ENCODE data around the gene MSANTD2. TPM values are rescaled to one million over a fixed set of nuclear protein-coding genes. Genes with fewer than 3 reads are reported as not detected.

Gene MSANTD2
- total RNA-seq, 1 donor from 2014 or later: 9.8 TPM

GRCh38 chr11:124745270-124745834 is 54.9 kb downstream of the MSANTD2 start:
- peak overlapping the region; percentile 48 to 55 for H3K4me3 ChIP-seq

DNA sequence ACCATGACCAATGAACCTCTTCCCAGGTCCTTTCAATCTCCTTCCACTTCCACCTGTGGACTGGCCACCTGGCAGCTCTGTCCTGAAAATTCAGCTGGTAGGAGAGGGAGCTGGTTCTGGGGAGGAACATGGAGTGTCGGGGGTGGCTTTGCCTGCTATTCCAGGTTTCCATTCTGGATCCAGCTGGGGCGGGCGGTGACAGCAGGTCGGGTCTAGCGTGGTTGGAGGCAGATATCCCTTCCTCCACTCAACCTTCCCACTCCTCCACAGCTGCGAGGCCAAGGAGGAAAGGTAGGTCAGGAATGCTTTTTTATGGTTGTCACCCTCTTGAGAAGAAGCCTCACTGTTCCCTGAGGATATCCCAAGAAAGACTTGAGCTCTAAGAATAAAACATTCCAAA is 57.2 kb downstream of the MSANTD2 start:
- peaks cover 42% of the 10 kb centered on the region for H3K4me1 ChIP-seq
- intact Hi-C loops (cut with DNase I): no loop called here
- TF ChIP-seq POLR2AphosphoS5 (IDR thresholded peaks at IDR 0.05; ENCODE audit: insufficient read depth in 1 of 2, low read depth in 1 of 2): no peak
- TF ChIP-seq, protein P1, sequence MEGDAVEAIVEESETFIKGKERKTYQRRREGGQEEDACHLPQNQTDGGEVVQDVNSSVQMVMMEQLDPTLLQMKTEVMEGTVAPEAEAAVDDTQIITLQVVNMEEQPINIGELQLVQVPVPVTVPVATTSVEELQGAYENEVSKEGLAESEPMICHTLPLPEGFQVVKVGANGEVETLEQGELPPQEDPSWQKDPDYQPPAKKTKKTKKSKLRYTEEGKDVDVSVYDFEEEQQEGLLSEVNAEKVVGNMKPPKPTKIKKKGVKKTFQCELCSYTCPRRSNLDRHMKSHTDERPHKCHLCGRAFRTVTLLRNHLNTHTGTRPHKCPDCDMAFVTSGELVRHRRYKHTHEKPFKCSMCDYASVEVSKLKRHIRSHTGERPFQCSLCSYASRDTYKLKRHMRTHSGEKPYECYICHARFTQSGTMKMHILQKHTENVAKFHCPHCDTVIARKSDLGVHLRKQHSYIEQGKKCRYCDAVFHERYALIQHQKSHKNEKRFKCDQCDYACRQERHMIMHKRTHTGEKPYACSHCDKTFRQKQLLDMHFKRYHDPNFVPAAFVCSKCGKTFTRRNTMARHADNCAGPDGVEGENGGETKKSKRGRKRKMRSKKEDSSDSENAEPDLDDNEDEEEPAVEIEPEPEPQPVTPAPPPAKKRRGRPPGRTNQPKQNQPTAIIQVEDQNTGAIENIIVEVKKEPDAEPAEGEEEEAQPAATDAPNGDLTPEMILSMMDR (IDR thresholded peaks at IDR 0.05): no peak
- TF ChIP-seq POLR2A (IDR thresholded peaks at IDR 0.05): no peak
- H3K9me3 ChIP-seq: no peaks in the 10 kb centered on the region
- H3K4me3 ChIP-seq: no peak overlapping the region
- H3K27ac ChIP-seq: no peak overlapping the region
- no peaks in the 10 kb centered on the region for H3K27me3 ChIP-seq
- DNase-seq (ENCODE audit: extremely low spot score in 2 of 2): no peak
- no peaks in the 10 kb centered on the region for H3K36me3 ChIP-seq

More at GRCh38 chr11:124745270-124745834, 54.9 kb downstream of the MSANTD2 start:
- no peaks in the 10 kb centered on the region for H3K36me3 ChIP-seq
- H3K9me3 ChIP-seq: no peaks in the 10 kb centered on the region
- no peaks in the 10 kb centered on the region for H3K27me3 ChIP-seq
- H3K4me1 ChIP-seq: peaks cover 29% of the 10 kb centered on the region
- no peak overlapping the region for H3K27ac ChIP-seq
- no peak for DNase-seq (ENCODE audit: extremely low spot score in 2 of 2)
- intact Hi-C loops (cut with DNase I): loop anchor here (5.0 kb wide), 1 partner anchor 73 kb away; the partner anchor contains the start of genes SIAE and SPA17
- TF ChIP-seq POLR2A (IDR thresholded peaks at IDR 0.05): no peak
- TF ChIP-seq, protein P1 (IDR thresholded peaks at IDR 0.05): no peak
- TF ChIP-seq POLR2AphosphoS5 (IDR thresholded peaks at IDR 0.05; ENCODE audit: insufficient read depth in 1 of 2, low read depth in 1 of 2): no peak

- no peak for DNase-seq (ENCODE audit: extremely low spot score in 2 of 2)
- H3K4me1 ChIP-seq: peaks cover 42% of the 10 kb centered on the region
- no peaks in the 10 kb centered on the region for H3K36me3 ChIP-seq
- no peak overlapping the region for H3K4me3 ChIP-seq
- H3K9me3 ChIP-seq: no peaks in the 10 kb centered on the region
- no peaks in the 10 kb centered on the region for H3K27me3 ChIP-seq
- no peak overlapping the region for H3K27ac ChIP-seq
- intact Hi-C loops (cut with DNase I): no loop called here
- TF ChIP-seq, protein P1 (IDR thresholded peaks at IDR 0.05): no peak
- TF ChIP-seq POLR2A (IDR thresholded peaks at IDR 0.05) (no peak), POLR2AphosphoS5 (IDR thresholded peaks at IDR 0.05; ENCODE audit: insufficient read depth in 1 of 2, low read depth in 1 of 2) (no peak)
Measured at GRCh38 chr11:124742555-124742954, 57.7 kb downstream of the MSANTD2 start.

DNA sequence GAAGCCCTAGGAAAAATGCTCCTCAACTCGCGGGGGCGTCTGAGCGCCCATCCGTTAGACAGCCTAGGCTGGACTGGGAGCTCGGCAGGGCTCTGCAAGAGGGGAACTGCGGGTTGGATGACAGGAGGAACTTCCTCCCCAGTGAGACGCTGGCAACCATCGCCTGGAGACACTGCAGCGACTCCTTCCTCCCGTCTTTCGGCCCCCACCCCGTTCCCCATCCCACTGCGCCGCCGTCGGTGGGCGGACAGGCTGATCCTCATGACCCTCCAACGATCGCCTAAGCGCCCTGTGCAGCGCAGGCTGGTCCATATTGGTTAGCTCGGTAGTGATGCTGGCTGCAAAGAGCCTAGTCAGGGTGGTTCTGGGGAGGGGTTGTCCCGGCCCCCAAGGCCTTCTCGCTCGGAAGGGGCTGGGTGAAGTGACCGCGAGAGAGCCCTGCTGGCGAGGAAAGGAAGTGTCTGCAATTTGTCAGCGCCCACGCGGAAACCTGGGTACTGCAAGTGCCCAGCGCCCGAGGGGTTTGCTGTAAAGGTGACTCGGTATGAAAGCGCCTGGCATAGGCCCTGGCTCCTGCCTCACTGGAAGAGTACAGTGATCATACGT is 59.8 kb downstream of the MSANTD2 start:
- H3K4me3 ChIP-seq: peak overlapping the region; percentile 52 to 58
- no peak overlapping the region for H3K27ac ChIP-seq
- no peak for TF ChIP-seq POLR2AphosphoS5 (IDR thresholded peaks at IDR 0.05; ENCODE audit: insufficient read depth in 1 of 2, low read depth in 1 of 2)
- TF ChIP-seq, protein P1 (IDR thresholded peaks at IDR 0.05): peak in 2 of 3 experiments; percentile 27 to 29
- intact Hi-C loops (cut with DNase I): no loop called here
- no peaks in the 10 kb centered on the region for H3K9me3 ChIP-seq
- no peaks in the 10 kb centered on the region for H3K36me3 ChIP-seq
- H3K27me3 ChIP-seq: no peaks in the 10 kb centered on the region
- no peak for DNase-seq (ENCODE audit: extremely low spot score in 2 of 2)
- peaks cover 21% of the 10 kb centered on the region for H3K4me1 ChIP-seq
